ENCODE measurements around the gene PRDM16. TPM values are rescaled to one million over a fixed set of nuclear protein-coding genes. Genes with fewer than 3 reads are reported as not detected.

The PRDM16 gene
- total and polyA plus RNA-seq, 2 experiments from 2014 or later: 0.14 to 0.16 TPM

DNA sequence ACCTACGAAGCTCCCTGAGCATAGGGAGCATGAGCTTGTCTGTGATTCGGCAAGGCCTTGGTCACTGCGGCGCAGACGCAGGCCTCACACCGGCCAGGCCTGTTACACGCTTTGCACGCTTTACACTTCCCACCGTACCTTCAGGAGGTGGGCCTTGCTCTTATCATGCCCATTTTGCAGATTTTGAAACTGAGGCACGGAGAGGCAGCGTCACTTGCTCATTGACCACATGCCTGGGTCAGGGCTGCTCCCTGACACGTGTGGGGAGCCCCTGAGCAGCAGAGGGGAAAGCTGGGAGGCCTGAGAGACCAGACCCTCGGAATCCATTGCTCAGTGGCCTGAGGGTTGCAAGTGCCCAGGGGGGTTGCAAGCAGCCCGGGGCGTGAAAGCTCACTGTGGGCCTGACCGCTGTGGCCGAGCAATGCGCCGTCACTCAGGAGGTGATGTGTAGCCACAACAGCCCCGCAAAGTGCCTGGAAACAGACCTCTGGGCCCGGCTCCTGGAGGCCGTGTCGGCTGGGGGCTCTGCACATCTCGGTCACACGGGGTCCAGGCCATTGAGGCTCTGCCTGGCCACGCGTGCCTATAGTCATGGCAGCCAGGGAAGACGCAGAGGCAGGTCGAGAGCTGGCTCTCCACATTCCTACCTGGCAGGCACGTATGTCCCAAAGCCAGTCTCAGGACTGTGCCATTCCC is 392.4 kb downstream of the PRDM16 start:
- Histone ChIP-seq H3F3A (replicated peaks; ENCODE audit: low read depth) (no peaks in the 10 kb centered on the region), H3K27me3 (ENCODE audit: insufficient read depth) (no peaks in the 10 kb centered on the region), H4K20me1 (replicated peaks; ENCODE audit: insufficient read depth) (no peaks in the 10 kb centered on the region), H3K36me3 (ENCODE audit: insufficient read depth) (no peaks in the 10 kb centered on the region), H3K4me3 (no peak overlapping the region), H3K9me2 (ENCODE audit: insufficient read depth) (no peaks in the 10 kb centered on the region), H3K27ac (ENCODE audit: low read depth) (no peak overlapping the region; the same call in 1 of the 2 replicates), H3K4me1 (ENCODE audit: insufficient read depth) (no peaks in the 10 kb centered on the region), H3K4me2 (no peak overlapping the region), H2AFZ (no peak overlapping the region), H3K79me2 (replicated peaks; ENCODE audit: insufficient read depth) (peaks cover 9% of the 10 kb centered on the region; the same call in 1 of the 2 replicates)
- Mint-ChIP-seq H3K9me3 (no peaks in the 10 kb centered on the region; the same call in 2 of the 3 replicates), H3K27me3 (ENCODE audit: insufficient read depth, low read depth, poor library complexity) (peaks cover 9% of the 10 kb centered on the region), H3K36me3 (ENCODE audit: low read depth) (peaks cover 6% of the 10 kb centered on the region; the same call in 1 of the 3 replicates), H3K4me3 (no peak overlapping the region), H3K4me1 (peaks cover 18% of the 10 kb centered on the region), H3K27ac (peak overlapping the region; percentile 83; the same call in 1 of the 2 replicates)
- DNase-seq (ENCODE audit: low spot score) (no peak), ATAC-seq (no peak)
- no peak for TF ChIP-seq ZNF331 (CRISPR knock-in tag; IDR thresholded peaks at IDR 0.05; ENCODE audit: low read depth)
- no peak for TF ChIP-seq POLR2AphosphoS5 (IDR thresholded peaks at IDR 0.05; ENCODE audit: low read depth)
- no peak for TF ChIP-seq EZH2phosphoT487 (IDR thresholded peaks at IDR 0.05; ENCODE audit: unreplicated experiment)
- TF ChIP-seq ZNF114 (CRISPR knock-in tag; IDR thresholded peaks at IDR 0.05): no peak
- TF ChIP-seq, protein P1, sequence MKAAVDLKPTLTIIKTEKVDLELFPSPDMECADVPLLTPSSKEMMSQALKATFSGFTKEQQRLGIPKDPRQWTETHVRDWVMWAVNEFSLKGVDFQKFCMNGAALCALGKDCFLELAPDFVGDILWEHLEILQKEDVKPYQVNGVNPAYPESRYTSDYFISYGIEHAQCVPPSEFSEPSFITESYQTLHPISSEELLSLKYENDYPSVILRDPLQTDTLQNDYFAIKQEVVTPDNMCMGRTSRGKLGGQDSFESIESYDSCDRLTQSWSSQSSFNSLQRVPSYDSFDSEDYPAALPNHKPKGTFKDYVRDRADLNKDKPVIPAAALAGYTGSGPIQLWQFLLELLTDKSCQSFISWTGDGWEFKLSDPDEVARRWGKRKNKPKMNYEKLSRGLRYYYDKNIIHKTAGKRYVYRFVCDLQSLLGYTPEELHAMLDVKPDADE (IDR thresholded peaks at IDR 0.05): no peak
- TF ChIP-seq, protein P2, sequence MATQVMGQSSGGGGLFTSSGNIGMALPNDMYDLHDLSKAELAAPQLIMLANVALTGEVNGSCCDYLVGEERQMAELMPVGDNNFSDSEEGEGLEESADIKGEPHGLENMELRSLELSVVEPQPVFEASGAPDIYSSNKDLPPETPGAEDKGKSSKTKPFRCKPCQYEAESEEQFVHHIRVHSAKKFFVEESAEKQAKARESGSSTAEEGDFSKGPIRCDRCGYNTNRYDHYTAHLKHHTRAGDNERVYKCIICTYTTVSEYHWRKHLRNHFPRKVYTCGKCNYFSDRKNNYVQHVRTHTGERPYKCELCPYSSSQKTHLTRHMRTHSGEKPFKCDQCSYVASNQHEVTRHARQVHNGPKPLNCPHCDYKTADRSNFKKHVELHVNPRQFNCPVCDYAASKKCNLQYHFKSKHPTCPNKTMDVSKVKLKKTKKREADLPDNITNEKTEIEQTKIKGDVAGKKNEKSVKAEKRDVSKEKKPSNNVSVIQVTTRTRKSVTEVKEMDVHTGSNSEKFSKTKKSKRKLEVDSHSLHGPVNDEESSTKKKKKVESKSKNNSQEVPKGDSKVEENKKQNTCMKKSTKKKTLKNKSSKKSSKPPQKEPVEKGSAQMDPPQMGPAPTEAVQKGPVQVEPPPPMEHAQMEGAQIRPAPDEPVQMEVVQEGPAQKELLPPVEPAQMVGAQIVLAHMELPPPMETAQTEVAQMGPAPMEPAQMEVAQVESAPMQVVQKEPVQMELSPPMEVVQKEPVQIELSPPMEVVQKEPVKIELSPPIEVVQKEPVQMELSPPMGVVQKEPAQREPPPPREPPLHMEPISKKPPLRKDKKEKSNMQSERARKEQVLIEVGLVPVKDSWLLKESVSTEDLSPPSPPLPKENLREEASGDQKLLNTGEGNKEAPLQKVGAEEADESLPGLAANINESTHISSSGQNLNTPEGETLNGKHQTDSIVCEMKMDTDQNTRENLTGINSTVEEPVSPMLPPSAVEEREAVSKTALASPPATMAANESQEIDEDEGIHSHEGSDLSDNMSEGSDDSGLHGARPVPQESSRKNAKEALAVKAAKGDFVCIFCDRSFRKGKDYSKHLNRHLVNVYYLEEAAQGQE (IDR thresholded peaks at IDR 0.05; ENCODE audit: unreplicated experiment): no peak
- TF ChIP-seq EZH2 (IDR thresholded peaks at IDR 0.05; ENCODE audit: low read depth, unreplicated experiment): no peak
- no peak for TF ChIP-seq CREB1 (CRISPR knock-in tag; IDR thresholded peaks at IDR 0.05; ENCODE audit: low read depth)
- TF ChIP-seq NANOG (IDR thresholded peaks at IDR 0.05; ENCODE audit: borderline replicate concordance): no peak
- TF ChIP-seq, protein P3, sequence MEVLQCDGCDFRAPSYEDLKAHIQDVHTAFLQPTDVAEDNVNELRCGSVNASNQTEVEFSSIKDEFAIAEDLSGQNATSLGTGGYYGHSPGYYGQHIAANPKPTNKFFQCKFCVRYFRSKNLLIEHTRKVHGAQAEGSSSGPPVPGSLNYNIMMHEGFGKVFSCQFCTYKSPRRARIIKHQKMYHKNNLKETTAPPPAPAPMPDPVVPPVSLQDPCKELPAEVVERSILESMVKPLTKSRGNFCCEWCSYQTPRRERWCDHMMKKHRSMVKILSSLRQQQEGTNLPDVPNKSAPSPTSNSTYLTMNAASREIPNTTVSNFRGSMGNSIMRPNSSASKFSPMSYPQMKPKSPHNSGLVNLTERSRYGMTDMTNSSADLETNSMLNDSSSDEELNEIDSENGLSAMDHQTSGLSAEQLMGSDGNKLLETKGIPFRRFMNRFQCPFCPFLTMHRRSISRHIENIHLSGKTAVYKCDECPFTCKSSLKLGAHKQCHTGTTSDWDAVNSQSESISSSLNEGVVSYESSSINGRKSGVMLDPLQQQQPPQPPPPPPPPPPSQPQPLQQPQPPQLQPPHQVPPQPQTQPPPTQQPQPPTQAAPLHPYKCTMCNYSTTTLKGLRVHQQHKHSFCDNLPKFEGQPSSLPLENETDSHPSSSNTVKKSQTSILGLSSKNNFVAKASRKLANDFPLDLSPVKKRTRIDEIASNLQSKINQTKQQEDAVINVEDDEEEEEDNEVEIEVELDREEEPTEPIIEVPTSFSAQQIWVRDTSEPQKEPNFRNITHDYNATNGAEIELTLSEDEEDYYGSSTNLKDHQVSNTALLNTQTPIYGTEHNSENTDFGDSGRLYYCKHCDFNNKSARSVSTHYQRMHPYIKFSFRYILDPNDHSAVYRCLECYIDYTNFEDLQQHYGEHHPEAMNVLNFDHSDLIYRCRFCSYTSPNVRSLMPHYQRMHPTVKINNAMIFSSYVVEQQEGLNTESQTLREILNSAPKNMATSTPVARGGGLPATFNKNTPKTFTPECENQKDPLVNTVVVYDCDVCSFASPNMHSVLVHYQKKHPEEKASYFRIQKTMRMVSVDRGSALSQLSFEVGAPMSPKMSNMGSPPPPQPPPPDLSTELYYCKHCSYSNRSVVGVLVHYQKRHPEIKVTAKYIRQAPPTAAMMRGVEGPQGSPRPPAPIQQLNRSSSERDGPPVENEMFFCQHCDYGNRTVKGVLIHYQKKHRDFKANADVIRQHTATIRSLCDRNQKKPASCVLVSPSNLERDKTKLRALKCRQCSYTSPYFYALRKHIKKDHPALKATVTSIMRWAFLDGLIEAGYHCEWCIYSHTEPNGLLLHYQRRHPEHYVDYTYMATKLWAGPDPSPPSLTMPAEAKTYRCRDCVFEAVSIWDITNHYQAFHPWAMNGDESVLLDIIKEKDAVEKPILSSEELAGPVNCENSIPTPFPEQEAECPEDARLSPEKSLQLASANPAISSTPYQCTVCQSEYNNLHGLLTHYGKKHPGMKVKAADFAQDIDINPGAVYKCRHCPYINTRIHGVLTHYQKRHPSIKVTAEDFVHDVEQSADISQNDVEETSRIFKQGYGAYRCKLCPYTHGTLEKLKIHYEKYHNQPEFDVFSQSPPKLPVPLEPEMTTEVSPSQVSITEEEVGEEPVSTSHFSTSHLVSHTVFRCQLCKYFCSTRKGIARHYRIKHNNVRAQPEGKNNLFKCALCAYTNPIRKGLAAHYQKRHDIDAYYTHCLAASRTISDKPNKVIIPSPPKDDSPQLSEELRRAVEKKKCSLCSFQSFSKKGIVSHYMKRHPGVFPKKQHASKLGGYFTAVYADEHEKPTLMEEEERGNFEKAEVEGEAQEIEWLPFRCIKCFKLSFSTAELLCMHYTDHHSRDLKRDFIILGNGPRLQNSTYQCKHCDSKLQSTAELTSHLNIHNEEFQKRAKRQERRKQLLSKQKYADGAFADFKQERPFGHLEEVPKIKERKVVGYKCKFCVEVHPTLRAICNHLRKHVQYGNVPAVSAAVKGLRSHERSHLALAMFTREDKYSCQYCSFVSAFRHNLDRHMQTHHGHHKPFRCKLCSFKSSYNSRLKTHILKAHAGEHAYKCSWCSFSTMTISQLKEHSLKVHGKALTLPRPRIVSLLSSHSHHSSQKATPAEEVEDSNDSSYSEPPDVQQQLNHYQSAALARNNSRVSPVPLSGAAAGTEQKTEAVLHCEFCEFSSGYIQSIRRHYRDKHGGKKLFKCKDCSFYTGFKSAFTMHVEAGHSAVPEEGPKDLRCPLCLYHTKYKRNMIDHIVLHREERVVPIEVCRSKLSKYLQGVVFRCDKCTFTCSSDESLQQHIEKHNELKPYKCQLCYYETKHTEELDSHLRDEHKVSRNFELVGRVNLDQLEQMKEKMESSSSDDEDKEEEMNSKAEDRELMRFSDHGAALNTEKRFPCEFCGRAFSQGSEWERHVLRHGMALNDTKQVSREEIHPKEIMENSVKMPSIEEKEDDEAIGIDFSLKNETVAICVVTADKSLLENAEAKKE (CRISPR knock-in tag; IDR thresholded peaks at IDR 0.05): no peak
- TF ChIP-seq, protein P4, sequence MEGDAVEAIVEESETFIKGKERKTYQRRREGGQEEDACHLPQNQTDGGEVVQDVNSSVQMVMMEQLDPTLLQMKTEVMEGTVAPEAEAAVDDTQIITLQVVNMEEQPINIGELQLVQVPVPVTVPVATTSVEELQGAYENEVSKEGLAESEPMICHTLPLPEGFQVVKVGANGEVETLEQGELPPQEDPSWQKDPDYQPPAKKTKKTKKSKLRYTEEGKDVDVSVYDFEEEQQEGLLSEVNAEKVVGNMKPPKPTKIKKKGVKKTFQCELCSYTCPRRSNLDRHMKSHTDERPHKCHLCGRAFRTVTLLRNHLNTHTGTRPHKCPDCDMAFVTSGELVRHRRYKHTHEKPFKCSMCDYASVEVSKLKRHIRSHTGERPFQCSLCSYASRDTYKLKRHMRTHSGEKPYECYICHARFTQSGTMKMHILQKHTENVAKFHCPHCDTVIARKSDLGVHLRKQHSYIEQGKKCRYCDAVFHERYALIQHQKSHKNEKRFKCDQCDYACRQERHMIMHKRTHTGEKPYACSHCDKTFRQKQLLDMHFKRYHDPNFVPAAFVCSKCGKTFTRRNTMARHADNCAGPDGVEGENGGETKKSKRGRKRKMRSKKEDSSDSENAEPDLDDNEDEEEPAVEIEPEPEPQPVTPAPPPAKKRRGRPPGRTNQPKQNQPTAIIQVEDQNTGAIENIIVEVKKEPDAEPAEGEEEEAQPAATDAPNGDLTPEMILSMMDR (conservative IDR thresholded peaks at IDR 0.05; ENCODE audit: low read depth in 2 of 2): no peak
- no peak for TF ChIP-seq STAT1 (IDR thresholded peaks at IDR 0.05; ENCODE audit: unreplicated experiment)
- TF ChIP-seq JUNB (IDR thresholded peaks at IDR 0.05; ENCODE audit: unreplicated experiment): no peak

Data from GM23338 (cell line).